HUES6 (cell line): ENCODE measurements around the gene PSMD8.
"Not testable (repeated sequence)": the region's sequence is repeated elsewhere in the genome, so short reads cannot be mapped to it uniquely, and the experiment has no call there.

Experiments
- H3K27ac ChIP-seq: 2 replicates; pipeline ENCODE4 v1.7.0; 2013; ENCODE audit warnings: low read depth, mild to moderate bottlenecking, low read length, inconsistent platforms
- H3K27me3 ChIP-seq: 2 replicates; pipeline ENCODE4 v1.6.1; 2013; ENCODE audit warnings: low read length; ENCODE audit not compliant: control insufficient read depth, insufficient read depth
- H3K36me3 ChIP-seq: 2 replicates; pipeline ENCODE4 v1.6.1; 2013; ENCODE audit warnings: low read length; ENCODE audit not compliant: control insufficient read depth, insufficient read depth
- H3K4me1 ChIP-seq: 2 replicates; pipeline ENCODE4 v1.6.1; 2013; ENCODE audit warnings: low read length; ENCODE audit not compliant: control insufficient read depth, insufficient read depth
- H3K4me3 ChIP-seq: 2 replicates; pipeline ENCODE4 v1.5.1; 2013; ENCODE audit warnings: low read depth, low read length
- H3K9ac ChIP-seq: one replicate; pipeline ENCODE4 v1.6.1; 2013; ENCODE audit warnings: mild to moderate bottlenecking, low read length
- H3K9me3 ChIP-seq: 2 replicates; pipeline ENCODE4 v1.6.1; 2013; ENCODE audit warnings: low read depth, low read length; ENCODE audit not compliant: control insufficient read depth, insufficient read depth

Gene PSMD8

DNA sequence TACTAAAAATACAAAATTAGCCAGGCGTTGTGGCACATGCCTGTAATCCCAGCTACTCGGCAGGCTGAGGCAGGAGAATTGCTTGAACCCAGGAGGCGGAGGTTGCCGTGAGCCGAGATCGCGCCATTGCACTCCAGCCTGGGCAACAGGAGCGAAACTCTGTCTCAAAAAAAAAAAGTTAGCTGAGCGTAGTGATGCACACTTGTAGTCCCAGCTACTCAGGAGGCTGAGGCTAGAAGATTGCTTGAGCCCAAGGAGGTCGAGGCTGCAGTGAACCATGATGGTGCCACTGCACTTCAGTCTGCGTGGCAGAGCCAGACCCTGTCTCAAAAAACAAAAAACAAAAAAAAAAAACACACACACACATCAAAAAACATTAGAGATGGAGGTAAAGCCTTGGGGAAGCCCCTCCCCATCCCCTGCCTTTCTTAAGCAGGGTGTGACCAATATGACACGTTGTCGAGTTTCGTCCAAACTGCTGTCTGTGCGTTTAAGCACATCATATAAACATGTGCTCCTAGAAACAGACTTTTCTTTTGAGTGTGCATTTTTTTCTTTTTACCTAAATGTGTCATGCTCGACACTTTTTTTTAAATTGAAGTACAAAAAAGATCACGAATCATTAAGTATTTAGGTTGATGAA lies 52.8 kb downstream of the PSMD8 start:
- H3K27me3 ChIP-seq, H3K36me3 ChIP-seq, H3K9me3 ChIP-seq, H3K4me3 ChIP-seq, H3K27ac ChIP-seq, H3K9ac ChIP-seq: not testable (repeated sequence)
- H3K4me1 ChIP-seq = peaks cover 13% of the 10 kb centered on the region

DNA sequence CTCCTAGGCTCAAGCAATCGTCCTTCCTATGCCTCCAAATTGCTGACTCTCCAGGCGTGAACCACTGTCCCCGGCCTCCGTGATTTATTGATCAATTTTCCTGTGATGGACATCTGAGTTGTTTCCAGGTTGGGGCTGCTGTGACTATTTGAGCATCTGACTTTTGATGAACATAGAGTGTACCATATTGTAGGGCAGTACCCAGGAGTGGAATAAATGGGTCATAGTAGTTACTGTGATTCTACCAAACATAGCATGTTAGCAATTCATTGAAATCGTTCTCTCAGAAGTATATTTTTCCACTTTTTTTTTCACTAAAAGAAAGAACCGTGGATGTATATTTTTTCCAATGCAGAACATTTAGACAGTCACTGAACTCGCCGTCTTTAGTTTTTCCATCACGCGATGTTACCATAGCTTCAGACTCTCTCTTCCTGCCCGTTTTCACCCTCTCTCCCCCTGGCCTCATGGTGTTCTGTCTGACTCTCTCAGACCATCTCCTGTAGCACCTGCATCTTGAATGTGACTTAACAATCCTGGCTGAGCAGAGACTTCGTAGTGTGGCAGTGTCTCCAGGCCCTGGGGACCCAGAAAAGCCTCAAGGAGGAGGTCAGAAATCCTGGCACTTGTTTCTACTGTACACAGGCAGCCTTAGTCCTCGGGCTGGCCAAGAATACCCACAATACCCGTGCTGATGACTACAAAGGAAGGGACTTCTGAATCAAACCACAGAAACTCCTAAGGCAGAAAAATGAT lies 54.9 kb downstream of the PSMD8 start:
- Histone ChIP-seq H3K27me3 (no peaks in the 10 kb centered on the region; the same call in 1 of the 2 replicates), H3K27ac (no peak overlapping the region), H3K4me3 (no peak overlapping the region), H3K4me1 (peaks cover 18% of the 10 kb centered on the region), H3K9me3 (no peaks in the 10 kb centered on the region), H3K36me3 (no peaks in the 10 kb centered on the region), H3K9ac (no peak overlapping the region)

DNA sequence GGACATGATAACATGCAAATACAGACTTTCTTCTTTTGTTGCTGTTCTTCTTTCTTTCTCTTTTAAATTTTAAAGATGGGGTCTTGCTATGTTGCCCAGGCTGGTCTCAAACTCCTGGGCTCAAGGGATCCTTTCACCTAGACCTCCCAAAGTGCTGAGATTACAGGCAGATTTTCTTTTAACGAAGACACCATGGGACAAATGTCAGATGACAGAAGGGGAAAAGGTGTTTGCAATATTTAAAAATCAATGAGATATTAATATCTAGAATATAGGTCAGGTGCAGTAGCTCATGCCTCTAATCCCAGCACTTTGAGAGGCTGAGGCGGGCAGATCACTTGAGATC lies 55.4 kb downstream of the PSMD8 start:
- Histone ChIP-seq H3K4me1 (peaks cover 21% of the 10 kb centered on the region), H3K9ac (no peak overlapping the region), H3K4me3 (no peak overlapping the region), H3K27ac (no peak overlapping the region), H3K27me3 (no peaks in the 10 kb centered on the region; the same call in 1 of the 2 replicates), H3K36me3 (no peaks in the 10 kb centered on the region), H3K9me3 (no peaks in the 10 kb centered on the region)

DNA sequence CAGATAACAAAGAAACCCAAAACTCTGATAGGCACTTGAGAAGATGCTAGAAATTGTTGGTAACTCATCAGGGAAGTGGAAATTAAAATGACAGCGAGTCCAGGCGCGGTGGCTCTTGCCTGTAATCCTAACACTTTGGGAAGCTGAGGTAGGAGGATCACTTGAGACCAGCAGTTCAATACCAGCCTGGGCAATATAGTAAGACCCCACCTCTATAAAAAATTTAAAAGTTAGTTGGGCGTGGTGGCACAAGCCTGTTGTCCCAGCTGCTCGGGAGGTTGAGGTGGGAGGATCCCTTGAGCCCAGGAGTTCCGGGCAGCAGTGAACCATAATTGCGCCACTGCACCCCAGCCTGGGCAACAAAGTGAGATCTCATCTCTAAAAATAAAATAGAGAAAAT lies 56.6 kb downstream of the PSMD8 start:
- Histone ChIP-seq H3K27ac (no peak overlapping the region), H3K9ac (no peak overlapping the region), H3K4me3 (no peak overlapping the region), H3K27me3 (no peaks in the 10 kb centered on the region; the same call in 1 of the 2 replicates), H3K9me3 (no peaks in the 10 kb centered on the region), H3K36me3 (no peaks in the 10 kb centered on the region), H3K4me1 (peaks cover 19% of the 10 kb centered on the region)

DNA sequence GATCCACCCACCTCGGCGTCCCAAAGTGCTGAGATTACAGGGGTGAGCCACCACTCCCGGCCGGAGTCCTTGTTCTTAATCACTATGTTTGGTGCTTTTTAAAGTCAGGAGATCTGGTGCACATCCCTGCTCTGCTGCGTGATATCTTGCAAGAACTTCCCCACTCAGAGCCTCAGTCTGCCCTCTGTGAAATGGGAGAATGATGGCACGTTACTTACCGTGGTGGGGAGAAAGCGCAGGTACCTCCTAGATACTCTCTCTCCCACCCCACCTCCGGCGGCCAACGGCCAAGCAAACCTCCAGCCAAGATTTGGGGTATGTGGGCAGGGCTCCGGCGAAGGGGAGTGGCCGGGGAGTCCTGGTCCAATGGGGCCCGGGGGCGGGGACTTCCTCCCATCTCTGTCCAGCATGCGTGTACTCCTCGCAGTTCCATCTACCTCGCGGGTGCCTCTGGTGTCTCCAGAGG lies 58.9 kb downstream of the PSMD8 start, which contains the start of gene RYR1:
Gene RYR1, plus strand, starts transcription at position 424 of the 466 bp plus-strand sequence. CDS start 139 bp downstream, outside the sequence.
- Histone ChIP-seq H3K36me3 (no peaks in the 10 kb centered on the region), H3K4me1 (peaks cover 13% of the 10 kb centered on the region), H3K9me3 (no peaks in the 10 kb centered on the region), H3K27me3 (no peaks in the 10 kb centered on the region; the same call in 1 of the 2 replicates), H3K9ac (no peak within 1 kb of the TSS), H3K4me3 (peak within 1 kb of the TSS; percentile 61), H3K27ac (no peak within 1 kb of the TSS)
